ENCODE results near the gene XIRP2. TPM values are rescaled to one million over a fixed set of nuclear protein-coding genes. Genes with fewer than 3 reads are reported as not detected.

XIRP2 gene
- total and polyA plus RNA-seq, 7 experiments from 2014 or later = not detected

GRCh38 chr2:167134381-167135072 lies 246.2 kb downstream of the XIRP2 start:
- POLR2A ChIA-PET = no interaction called here
- Histone ChIP-seq H3K4me3 (ENCODE audit: low read length) (no peak overlapping the region), H3K4me1 (ENCODE audit: control insufficient read depth in 2 of 2, insufficient read depth in 2 of 2, low read length in 2 of 2) (no peaks in the 10 kb centered on the region), H3K9me3 (ENCODE audit: control insufficient read depth in 2 of 3, low read length in 3 of 3) (no peaks in the 10 kb centered on the region), H3K36me3 (ENCODE audit: control insufficient read depth in 2 of 3, insufficient read depth in 3 of 3, low read length in 3 of 3) (no peaks in the 10 kb centered on the region), H3K27me3 (ENCODE audit: control insufficient read depth in 2 of 2, insufficient read depth in 2 of 2, low read length in 2 of 2) (no peaks in the 10 kb centered on the region), H3K27ac (ENCODE audit: low read depth, low read length) (no peak overlapping the region)
- H3K9me3 Mint-ChIP-seq = no peaks in the 10 kb centered on the region
- ATAC-seq (no peak), DNase-seq (no peak)
- no peak overlapping the region for H3K4me3 Mint-ChIP-seq
- CTCF ChIA-PET = no interaction called here
- intact Hi-C loops (cut with micrococcal nuclease) = no loop called here
- H3K27ac Mint-ChIP-seq = no peak overlapping the region
- peaks cover 0 to 4% (median 0%) of the 10 kb centered on the region in 5 donors for H3K27me3 Mint-ChIP-seq
- no peaks in the 10 kb centered on the region for H3K36me3 Mint-ChIP-seq
- peaks cover 0 to 8% (median 6%) of the 10 kb centered on the region in 7 donors for H3K4me1 Mint-ChIP-seq

- POLR2A ChIA-PET = no interaction called here
- Mint-ChIP-seq H3K9me3 (no peaks in the 10 kb centered on the region), H3K36me3 (no peaks in the 10 kb centered on the region), H3K27ac (peak overlapping the region in 1 of 9 donors; percentile 5), H3K4me3 (peak overlapping the region in 1 of 10 donors; percentile 42), H3K4me1 (peaks cover 0 to 8% (median 6%) of the 10 kb centered on the region in 7 donors), H3K27me3 (peaks cover 0 to 4% (median 0%) of the 10 kb centered on the region in 5 donors)
- Histone ChIP-seq H3K9me3 (ENCODE audit: control insufficient read depth in 2 of 3, low read length in 3 of 3) (no peaks in the 10 kb centered on the region), H3K4me1 (ENCODE audit: control insufficient read depth in 2 of 2, insufficient read depth in 2 of 2, low read length in 2 of 2) (no peaks in the 10 kb centered on the region), H3K4me3 (ENCODE audit: low read length) (no peak overlapping the region), H3K27ac (ENCODE audit: low read depth, low read length) (no peak overlapping the region), H3K36me3 (ENCODE audit: control insufficient read depth in 2 of 3, insufficient read depth in 3 of 3, low read length in 3 of 3) (no peaks in the 10 kb centered on the region), H3K27me3 (ENCODE audit: control insufficient read depth in 2 of 2, insufficient read depth in 2 of 2, low read length in 2 of 2) (no peaks in the 10 kb centered on the region)
- ATAC-seq (no peak), DNase-seq (peak in 3 of 9 donors; percentile 7 to 17 (median 7))
- intact Hi-C loops (cut with micrococcal nuclease) = no loop called here
- CTCF ChIA-PET = no interaction called here
Measured at GRCh38 chr2:167135706-167136105, 247.4 kb downstream of the XIRP2 start.

- Mint-ChIP-seq H3K27me3 (peaks cover 0 to 5% (median 0%) of the 10 kb centered on the region in 5 donors), H3K4me1 (peaks cover 0 to 8% (median 6%) of the 10 kb centered on the region in 7 donors), H3K4me3 (no peak overlapping the region), H3K27ac (no peak overlapping the region), H3K36me3 (no peaks in the 10 kb centered on the region), H3K9me3 (no peaks in the 10 kb centered on the region)
- POLR2A ChIA-PET = no interaction called here
- ATAC-seq (no peak), DNase-seq (no peak)
- CTCF ChIA-PET = no interaction called here
- Histone ChIP-seq H3K27me3 (ENCODE audit: control insufficient read depth in 2 of 2, insufficient read depth in 2 of 2, low read length in 2 of 2) (no peaks in the 10 kb centered on the region), H3K27ac (ENCODE audit: low read depth, low read length) (no peak overlapping the region), H3K9me3 (ENCODE audit: control insufficient read depth in 2 of 3, low read length in 3 of 3) (no peaks in the 10 kb centered on the region), H3K4me1 (ENCODE audit: control insufficient read depth in 2 of 2, insufficient read depth in 2 of 2, low read length in 2 of 2) (no peaks in the 10 kb centered on the region), H3K4me3 (ENCODE audit: low read length) (no peak overlapping the region), H3K36me3 (ENCODE audit: control insufficient read depth in 2 of 3, insufficient read depth in 3 of 3, low read length in 3 of 3) (no peaks in the 10 kb centered on the region)
- intact Hi-C loops (cut with micrococcal nuclease) = no loop called here
Measured at GRCh38 chr2:167136879-167137596, 248.8 kb downstream of the XIRP2 start.

- ChIA-PET CTCF (no interaction called here), POLR2A (no interaction called here)
- no peaks in the 10 kb centered on the region for H3K4me1 ChIP-seq (ENCODE audit: control insufficient read depth in 2 of 2, insufficient read depth in 2 of 2, low read length in 2 of 2)
- DNase-seq (no peak), ATAC-seq (no peak)
- Mint-ChIP-seq H3K4me3 (no peak overlapping the region), H3K4me1 (peaks cover 0 to 7% (median 5%) of the 10 kb centered on the region in 7 donors), H3K36me3 (no peaks in the 10 kb centered on the region), H3K9me3 (no peaks in the 10 kb centered on the region), H3K27me3 (peaks cover 0 to 5% (median 0%) of the 10 kb centered on the region in 5 donors), H3K27ac (no peak overlapping the region)
- no peaks in the 10 kb centered on the region for H3K36me3 ChIP-seq (ENCODE audit: control insufficient read depth in 2 of 3, insufficient read depth in 3 of 3, low read length in 3 of 3)
- H3K4me3 ChIP-seq (ENCODE audit: low read length) = no peak overlapping the region
- no peaks in the 10 kb centered on the region for H3K9me3 ChIP-seq (ENCODE audit: control insufficient read depth in 2 of 3, low read length in 3 of 3)
- no peaks in the 10 kb centered on the region for H3K27me3 ChIP-seq (ENCODE audit: control insufficient read depth in 2 of 2, insufficient read depth in 2 of 2, low read length in 2 of 2)
- intact Hi-C loops (cut with micrococcal nuclease) = no loop called here
- no peak overlapping the region for H3K27ac ChIP-seq (ENCODE audit: low read depth, low read length)
Measured at GRCh38 chr2:167140330-167140729, 252.1 kb downstream of the XIRP2 start.

GRCh38 chr2:167140767-167141166 lies 252.5 kb downstream of the XIRP2 start:
- ATAC-seq (no peak), DNase-seq (no peak)
- Histone ChIP-seq H3K27ac (ENCODE audit: low read depth, low read length) (no peak overlapping the region), H3K4me3 (ENCODE audit: low read length) (no peak overlapping the region), H3K27me3 (ENCODE audit: control insufficient read depth in 2 of 2, insufficient read depth in 2 of 2, low read length in 2 of 2) (no peaks in the 10 kb centered on the region), H3K36me3 (ENCODE audit: control insufficient read depth in 2 of 3, insufficient read depth in 3 of 3, low read length in 3 of 3) (no peaks in the 10 kb centered on the region), H3K4me1 (ENCODE audit: control insufficient read depth in 2 of 2, insufficient read depth in 2 of 2, low read length in 2 of 2) (no peaks in the 10 kb centered on the region), H3K9me3 (ENCODE audit: control insufficient read depth in 2 of 3, low read length in 3 of 3) (no peaks in the 10 kb centered on the region)
- Mint-ChIP-seq H3K4me1 (peaks cover 0 to 2% (median 1%) of the 10 kb centered on the region in 7 donors), H3K27me3 (peaks cover 0 to 5% (median 0%) of the 10 kb centered on the region in 5 donors), H3K4me3 (no peak overlapping the region), H3K27ac (no peak overlapping the region), H3K9me3 (no peaks in the 10 kb centered on the region), H3K36me3 (no peaks in the 10 kb centered on the region)
- intact Hi-C loops (cut with micrococcal nuclease) = no loop called here
- POLR2A ChIA-PET = no interaction called here
- CTCF ChIA-PET = no interaction called here

- Histone ChIP-seq H3K36me3 (ENCODE audit: control insufficient read depth in 2 of 3, insufficient read depth in 3 of 3, low read length in 3 of 3) (no peaks in the 10 kb centered on the region), H3K9me3 (ENCODE audit: control insufficient read depth in 2 of 3, low read length in 3 of 3) (no peaks in the 10 kb centered on the region), H3K27me3 (ENCODE audit: control insufficient read depth in 2 of 2, insufficient read depth in 2 of 2, low read length in 2 of 2) (no peaks in the 10 kb centered on the region), H3K27ac (ENCODE audit: low read depth, low read length) (no peak overlapping the region), H3K4me3 (ENCODE audit: low read length) (no peak overlapping the region), H3K4me1 (ENCODE audit: control insufficient read depth in 2 of 2, insufficient read depth in 2 of 2, low read length in 2 of 2) (no peaks in the 10 kb centered on the region)
- ATAC-seq (no peak), DNase-seq (no peak)
- H3K9me3 Mint-ChIP-seq = peaks cover 0 to 3% (median 0%) of the 10 kb centered on the region in 11 donors
- no peak overlapping the region for H3K4me3 Mint-ChIP-seq
- CTCF ChIA-PET = no interaction called here
- peaks cover 0 to 1% (median 0%) of the 10 kb centered on the region in 7 donors for H3K4me1 Mint-ChIP-seq
- peaks cover 0 to 5% (median 0%) of the 10 kb centered on the region in 5 donors for H3K27me3 Mint-ChIP-seq
- intact Hi-C loops (cut with micrococcal nuclease) = no loop called here
- H3K36me3 Mint-ChIP-seq = no peaks in the 10 kb centered on the region
- peak overlapping the region in 1 of 9 donors; percentile 78 for H3K27ac Mint-ChIP-seq
- POLR2A ChIA-PET = no interaction called here
Measured at GRCh38 chr2:167142554-167142953, 254.3 kb downstream of the XIRP2 start.
